IMR-90 (cell line): ENCODE data around the gene CKLF. TPM values are rescaled to one million over a fixed set of nuclear protein-coding genes. Genes with fewer than 3 reads are reported as not detected.

Source experiments
- ATAC-seq: fragments of 200-7000 bp; cut with Tn5 transposase; 2 replicates; pipeline ENCODE4 v1.9.1; 2020; ENCODE audit warnings: low read depth, mild to moderate bottlenecking, moderate library complexity
- BruUV-seq: library from RNA; stranded (reverse); fragments of 400-500 nt; replicated peaks from 2 replicates; lab custom pipeline; 2021; lab: Mats Ljungman, UMichigan
- CTCF ChIA-PET: fragments of 300-600 bp; formaldehyde crosslinking; extraction: SDS; loops from one replicate; lab custom pipeline; 2021; ENCODE audit warnings: antibody characterized with exemption; lab: Yijun Ruan, JAX
- POLR2A ChIA-PET: fragments of 300-600 bp; sonication (Branson Sonifier 250); formaldehyde crosslinking; loops from one replicate; lab custom pipeline; 2022; ENCODE audit warnings: antibody characterized with exemption; ENCODE audit not compliant: unreplicated experiment; lab: Charles Lee
- DNase-seq: peaks from one replicate; pipeline ENCODE4 v3.0.0; 2013
- H2AFZ ChIP-seq: replicated peaks from 2 replicates; pipeline ENCODE3; 2013; ENCODE audit warnings: low read length, mild to moderate bottlenecking; ENCODE audit not compliant: poor library complexity
- H2AK5ac ChIP-seq: 2 replicates; pipeline ENCODE4 v1.6.1; 2013; ENCODE audit warnings: low read depth, low read length, inconsistent platforms
- H2AK9ac ChIP-seq: replicated peaks from 2 replicates; pipeline ENCODE3; 2013; ENCODE audit warnings: mild to moderate bottlenecking, low read depth, low read length, moderate library complexity; ENCODE audit not compliant: poor library complexity
- H2BK120ac ChIP-seq: 2 replicates; pipeline ENCODE4 v1.6.1; 2013; ENCODE audit warnings: low read depth, low read length, inconsistent platforms
- H2BK15ac ChIP-seq: 3 replicates; pipeline ENCODE4 v1.6.1; 2013; ENCODE audit warnings: low read depth, low read length, inconsistent platforms
- H2BK20ac ChIP-seq: 2 replicates; pipeline ENCODE4 v1.6.1; 2013; ENCODE audit warnings: low read depth, mild to moderate bottlenecking, inconsistent platforms, low read length, moderate library complexity
- H2BK5ac ChIP-seq: 2 replicates; pipeline ENCODE4 v1.6.1; 2013; ENCODE audit warnings: mild to moderate bottlenecking, low read depth, low read length, inconsistent platforms; ENCODE audit not compliant: poor library complexity, severe bottlenecking
- H3K14ac ChIP-seq: replicated peaks from 2 replicates; pipeline ENCODE4 v1.6.1; 2013; ENCODE audit warnings: low read depth, low read length, inconsistent platforms
- H3K18ac ChIP-seq: 2 replicates; pipeline ENCODE4 v1.6.1; 2013; ENCODE audit warnings: low read depth, low read length, control low read depth
- H3K23ac ChIP-seq: 2 replicates; pipeline ENCODE4 v1.6.1; 2013; ENCODE audit warnings: low read depth, low read length, inconsistent platforms
- H3K27ac ChIP-seq: 2 replicates; pipeline ENCODE4 v1.5.1; 2013; ENCODE audit warnings: mild to moderate bottlenecking, control low read depth, low read length; ENCODE audit not compliant: insufficient read depth
- H3K27me3 ChIP-seq: 2 replicates; pipeline ENCODE4 v1.6.1; 2013; ENCODE audit warnings: low read length; ENCODE audit not compliant: control insufficient read depth, insufficient read depth
- H3K36me3 ChIP-seq: 2 replicates; pipeline ENCODE4 v1.6.1; 2013; ENCODE audit warnings: low read length, mixed read lengths; ENCODE audit not compliant: control insufficient read depth, insufficient read depth
- H3K4ac ChIP-seq: 2 replicates; pipeline ENCODE4 v1.6.1; 2013; ENCODE audit warnings: low read depth, low read length, inconsistent platforms
- H3K4me1 ChIP-seq: 2 replicates; pipeline ENCODE4 v1.6.1; 2013; ENCODE audit warnings: low read length, mixed read lengths; ENCODE audit not compliant: control insufficient read depth, insufficient read depth
- H3K4me2 ChIP-seq: 2 replicates; pipeline ENCODE4 v1.6.1; 2013; ENCODE audit warnings: low read depth, mild to moderate bottlenecking, control low read depth, low read length, moderate library complexity
- H3K4me3 ChIP-seq: 2 replicates; pipeline ENCODE4 v1.5.1; 2013; ENCODE audit warnings: low read depth, mild to moderate bottlenecking, control low read depth, low read length, moderate library complexity; ENCODE audit not compliant: insufficient read depth
- H3K56ac ChIP-seq: 2 replicates; pipeline ENCODE4 v1.6.1; 2013; ENCODE audit warnings: low read length, inconsistent platforms; ENCODE audit not compliant: insufficient read depth; ENCODE audit errors: extremely low read depth
- H3K79me1 ChIP-seq, 2 experiments: 2 replicates each; pipeline ENCODE4 v1.6.1; 2013; ENCODE audit warnings: low read length in 2 of 2, inconsistent platforms in 1 of 2, low read depth in 1 of 2
- H3K9ac ChIP-seq: 2 replicates; pipeline ENCODE4 v1.6.1; 2013; ENCODE audit warnings: low read depth, low read length, control low read depth
- H3K9me1 ChIP-seq: 2 replicates; pipeline ENCODE4 v1.6.1; 2013; ENCODE audit warnings: low read length, inconsistent platforms; ENCODE audit not compliant: insufficient read depth
- H3K9me3 ChIP-seq: 2 replicates; pipeline ENCODE4 v1.6.1; 2013; ENCODE audit warnings: low read length; ENCODE audit not compliant: control insufficient read depth, insufficient read depth
- H4K20me1 ChIP-seq: 2 replicates; pipeline ENCODE4 v1.6.1; 2013; ENCODE audit warnings: low read length, inconsistent platforms; ENCODE audit not compliant: insufficient read depth
- H4K5ac ChIP-seq: 2 replicates; pipeline ENCODE4 v1.6.1; 2013; ENCODE audit warnings: mild to moderate bottlenecking, low read depth, low read length, control low read depth
- H4K8ac ChIP-seq, 2 experiments: 2 replicates each; pipeline ENCODE4 v1.6.1; 2013; ENCODE audit warnings: low read depth in 2 of 2, low read length in 2 of 2, control low read depth in 1 of 2, inconsistent platforms in 1 of 2
- H4K91ac ChIP-seq: 2 replicates; pipeline ENCODE4 v1.6.1; 2013; ENCODE audit warnings: low read depth, low read length, inconsistent platforms; ENCODE audit not compliant: insufficient read depth
- BHLHE40 ChIP-seq: fragments of 150-350 bp; IDR thresholded peaks from 2 replicates; pipeline ENCODE4 v1.6.1; 2016; ENCODE audit warnings: mild to moderate bottlenecking, low read depth, low read length
- CEBPB ChIP-seq: IDR thresholded peaks from 2 replicates; pipeline ENCODE4 v1.6.1; 2012; ENCODE audit warnings: low read depth, low read length, improper control_type of control experiment
- MAZ ChIP-seq: IDR thresholded peaks from 2 replicates; pipeline ENCODE4 v1.6.1; 2012; ENCODE audit warnings: low read depth, mild to moderate bottlenecking, low read length, improper control_type of control experiment, moderate library complexity, borderline replicate concordance
- POLR2A ChIP-seq: IDR thresholded peaks from 2 replicates; pipeline ENCODE4 v1.6.1; 2012; ENCODE audit warnings: mild to moderate bottlenecking, low read depth, low read length
- RFX5 ChIP-seq: IDR thresholded peaks from 2 replicates; pipeline ENCODE4 v1.8.0; 2012; ENCODE audit warnings: low read depth, mild to moderate bottlenecking, low read length, moderate library complexity
- SMC3 ChIP-seq: fragments of 150-350 bp; IDR thresholded peaks from 2 replicates; pipeline ENCODE4 v1.6.1; 2016; ENCODE audit warnings: low read depth, mild to moderate bottlenecking, antibody characterized with exemption, low read length, moderate library complexity
- WGBS, 2 experiments: methylation state at CpG; one replicate each; pipeline versions ENCODE4 v1.1.5 to v1.1.7; 2013; ENCODE audit warnings: missing lambda C conversion rate in 2 of 2; ENCODE audit not compliant: insufficient read length in 1 of 2; ENCODE audit errors: extremely low coverage in 2 of 2; 5-methylcytosine and 5-hydroxymethylcytosine counted together
- dilution Hi-C: fragments of 300-500 bp; cut with HindIII; formaldehyde crosslinking; loops from one replicate; pipeline ENCODE4 v1.14.3; 2018; ENCODE audit warnings: low sequenced_read_pairs; ENCODE audit not compliant: unreplicated experiment
- in situ Hi-C: fragments of 300-500 bp; cut with MboI; formaldehyde crosslinking; loops from 3 replicates; pipeline ENCODE4 v1.14.3; 2019; ENCODE audit warnings: low sequenced_read_pairs, inconsistent platforms, mixed read lengths
- intact Hi-C: fragments of 100-400 bp; cut with micrococcal nuclease; formaldehyde crosslinking; loops from 2 replicates; pipeline ENCODE4 v1.10.0; 2022
- polyA plus RNA-seq, 3 experiments: library from polyadenylated mRNA; depleted of rRNA; stranded (reverse); fragments of >200 nt; gene quantifications; 2 replicates each; pipeline ENCODE4 v1.2.3, GENCODE V29; 2012; ENCODE audit warnings: low replicate concordance in 1 of 3
- total RNA-seq: library from RNA; depleted of rRNA; stranded (reverse); fragments of >200 nt; gene quantifications from 2 replicates; pipeline ENCODE4 v1.2.3, GENCODE V29; 2012
- TF ChIP-seq, protein P1 (sequence below): conservative IDR thresholded peaks from 2 replicates; pipeline ENCODE4 v1.5.1; 2012; ENCODE audit warnings: mild to moderate bottlenecking, low read depth, low read length, improper control_type of control experiment

CKLF gene
- total and polyA plus RNA-seq, 2 of the 4 experiments (the other 2 are of a cell fraction): 60.8 to 92.2 TPM

DNA sequence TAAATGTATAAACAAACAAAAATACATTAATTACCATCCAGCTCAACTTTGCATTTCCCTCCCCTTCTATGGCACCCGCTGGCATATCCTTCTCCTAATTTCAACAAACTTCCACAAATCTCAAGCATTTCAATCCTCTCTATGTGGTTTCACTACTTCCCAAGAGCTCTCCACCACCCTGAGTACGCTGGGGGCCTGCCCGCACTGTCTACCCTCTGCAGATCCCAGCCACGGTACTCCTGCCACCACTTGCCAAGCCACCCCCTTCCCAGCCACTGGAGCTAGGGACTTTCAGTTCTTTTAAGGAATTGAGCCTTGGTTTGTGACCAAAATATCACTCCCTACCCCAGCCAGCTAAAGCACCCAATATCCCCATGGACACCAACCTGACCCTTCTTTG lies 4.3 kb upstream of the CKLF start:
- H2AK5ac ChIP-seq: no peak overlapping the region
- H4K5ac ChIP-seq: no peak overlapping the region
- WGBS, 2 experiments: 100% methylated on average over 2 of the region's 4 CpGs; no CpG with 5 or more reads in 1 of the 2 experiments
- H3K36me3 ChIP-seq: peaks cover 4% of the 10 kb centered on the region; the same call in 1 of the 2 replicates
- in situ Hi-C loops (no loop called here), intact Hi-C loops (no loop called here), dilution Hi-C loops (no loop called here)
- H2AFZ ChIP-seq: no peak overlapping the region
- no peaks in the 10 kb centered on the region for H4K20me1 ChIP-seq
- H3K79me1 ChIP-seq: peaks cover 25 to 32% of the 10 kb centered on the region in 2 experiments
- BruUV-seq: no TSS peak
- no peak for ATAC-seq
- peak overlapping the region; percentile 6 for H2AK9ac ChIP-seq
- no peak overlapping the region for H3K56ac ChIP-seq
- ChIA-PET CTCF (no interaction called here), POLR2A (no interaction called here)
- peak overlapping the region; percentile 23; the same call in 1 of the 2 replicates for H3K23ac ChIP-seq
- no peak overlapping the region for H2BK15ac ChIP-seq
- H3K9me1 ChIP-seq: peaks cover 12% of the 10 kb centered on the region; the same call in 1 of the 2 replicates
- H3K4me1 ChIP-seq: peaks cover 5% of the 10 kb centered on the region
- no peak overlapping the region for H2BK5ac ChIP-seq
- H3K9ac ChIP-seq: no peak overlapping the region
- no peak overlapping the region for H4K8ac ChIP-seq
- H3K9me3 ChIP-seq: no peaks in the 10 kb centered on the region
- H4K91ac ChIP-seq: no peak overlapping the region
- no peak overlapping the region for H2BK120ac ChIP-seq
- H3K4ac ChIP-seq: no peak overlapping the region
- no peak overlapping the region for H3K4me2 ChIP-seq
- H3K27ac ChIP-seq: no peak overlapping the region
- no peak overlapping the region for H3K4me3 ChIP-seq
- DNase-seq: no peak
- TF ChIP-seq POLR2A (no peak), BHLHE40 (no peak), RFX5 (no peak), CEBPB (no peak), SMC3 (no peak), MAZ (no peak)
- TF ChIP-seq, protein P1, sequence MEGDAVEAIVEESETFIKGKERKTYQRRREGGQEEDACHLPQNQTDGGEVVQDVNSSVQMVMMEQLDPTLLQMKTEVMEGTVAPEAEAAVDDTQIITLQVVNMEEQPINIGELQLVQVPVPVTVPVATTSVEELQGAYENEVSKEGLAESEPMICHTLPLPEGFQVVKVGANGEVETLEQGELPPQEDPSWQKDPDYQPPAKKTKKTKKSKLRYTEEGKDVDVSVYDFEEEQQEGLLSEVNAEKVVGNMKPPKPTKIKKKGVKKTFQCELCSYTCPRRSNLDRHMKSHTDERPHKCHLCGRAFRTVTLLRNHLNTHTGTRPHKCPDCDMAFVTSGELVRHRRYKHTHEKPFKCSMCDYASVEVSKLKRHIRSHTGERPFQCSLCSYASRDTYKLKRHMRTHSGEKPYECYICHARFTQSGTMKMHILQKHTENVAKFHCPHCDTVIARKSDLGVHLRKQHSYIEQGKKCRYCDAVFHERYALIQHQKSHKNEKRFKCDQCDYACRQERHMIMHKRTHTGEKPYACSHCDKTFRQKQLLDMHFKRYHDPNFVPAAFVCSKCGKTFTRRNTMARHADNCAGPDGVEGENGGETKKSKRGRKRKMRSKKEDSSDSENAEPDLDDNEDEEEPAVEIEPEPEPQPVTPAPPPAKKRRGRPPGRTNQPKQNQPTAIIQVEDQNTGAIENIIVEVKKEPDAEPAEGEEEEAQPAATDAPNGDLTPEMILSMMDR: no peak
- H3K14ac ChIP-seq: no peak overlapping the region
- H2BK20ac ChIP-seq: no peak overlapping the region
- no peak overlapping the region for H3K18ac ChIP-seq
- no peaks in the 10 kb centered on the region for H3K27me3 ChIP-seq
